Fibroblast of peridontal ligament (primary cell): Measurements from ENCODE around the gene TNS3.

Source experiments
- DNase-seq: peaks from one replicate; pipeline ENCODE4 v3.0.0-alpha.2; 2010; ENCODE audit errors: extremely low read depth

TNS3 gene

DNA sequence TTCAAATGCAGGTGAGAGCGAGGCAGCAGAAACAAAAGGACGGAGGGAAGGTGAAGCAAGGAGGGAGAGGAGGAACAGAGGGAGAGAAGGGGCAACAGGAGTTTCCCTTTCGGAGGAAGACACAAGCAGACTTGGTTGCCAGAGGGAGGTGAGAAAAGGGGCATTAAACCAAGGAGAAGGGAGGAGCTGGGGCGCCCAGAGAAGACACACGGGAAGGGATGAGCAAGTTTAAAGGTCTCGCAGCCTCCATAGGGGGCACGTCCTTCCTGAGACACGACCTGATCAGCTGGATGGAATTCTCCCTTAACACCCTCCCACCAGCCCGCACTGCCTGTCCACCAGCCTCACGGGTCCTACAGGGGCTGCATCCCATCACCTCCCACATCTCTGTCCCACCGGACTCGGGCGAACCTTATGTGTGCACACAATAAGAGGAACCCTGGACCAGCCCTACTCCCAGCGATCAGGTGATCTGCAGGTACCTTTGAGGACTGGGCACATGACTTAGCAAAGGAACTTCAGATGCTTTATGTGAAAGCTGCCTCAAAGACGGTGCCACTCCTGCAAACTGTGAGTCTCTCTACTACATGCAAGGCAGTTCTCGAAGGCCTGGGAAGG lies 251.2 kb downstream of the TNS3 start:
- no peak for DNase-seq

- no peak for DNase-seq
These were observed 251.9 kb downstream of the TNS3 start for GRCh38 chr7:47330026-47330425.

DNA sequence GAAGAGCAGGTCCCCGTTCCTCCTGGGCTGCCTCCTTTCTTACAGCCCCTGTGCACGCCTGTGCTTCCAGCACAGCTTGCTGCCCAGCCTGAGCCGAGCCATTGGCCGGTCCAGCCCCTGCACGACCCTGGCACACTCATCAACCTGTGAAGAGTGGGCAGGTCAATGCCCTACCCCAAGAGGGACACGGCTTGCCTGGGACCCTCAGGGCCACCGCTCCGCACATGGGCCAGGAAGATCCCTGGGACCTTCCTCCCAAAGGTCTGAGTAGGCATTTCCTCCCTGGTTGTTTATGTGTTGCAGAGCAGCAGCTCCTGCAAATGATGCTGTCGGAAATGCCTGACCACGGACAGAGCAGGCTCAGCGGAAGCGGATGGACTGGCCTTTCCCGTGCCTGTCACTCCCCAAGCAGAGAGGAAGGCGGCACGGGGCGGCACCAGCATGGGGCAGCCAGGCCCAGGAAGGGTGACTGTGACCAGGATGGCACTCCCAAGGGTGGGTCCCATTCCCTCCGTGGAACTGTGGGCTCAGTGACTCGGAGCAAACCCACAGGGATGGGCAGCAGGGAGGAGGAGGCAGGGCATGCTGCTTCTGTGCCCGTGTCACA lies 252.5 kb downstream of the TNS3 start:
- no peak for DNase-seq

DNA sequence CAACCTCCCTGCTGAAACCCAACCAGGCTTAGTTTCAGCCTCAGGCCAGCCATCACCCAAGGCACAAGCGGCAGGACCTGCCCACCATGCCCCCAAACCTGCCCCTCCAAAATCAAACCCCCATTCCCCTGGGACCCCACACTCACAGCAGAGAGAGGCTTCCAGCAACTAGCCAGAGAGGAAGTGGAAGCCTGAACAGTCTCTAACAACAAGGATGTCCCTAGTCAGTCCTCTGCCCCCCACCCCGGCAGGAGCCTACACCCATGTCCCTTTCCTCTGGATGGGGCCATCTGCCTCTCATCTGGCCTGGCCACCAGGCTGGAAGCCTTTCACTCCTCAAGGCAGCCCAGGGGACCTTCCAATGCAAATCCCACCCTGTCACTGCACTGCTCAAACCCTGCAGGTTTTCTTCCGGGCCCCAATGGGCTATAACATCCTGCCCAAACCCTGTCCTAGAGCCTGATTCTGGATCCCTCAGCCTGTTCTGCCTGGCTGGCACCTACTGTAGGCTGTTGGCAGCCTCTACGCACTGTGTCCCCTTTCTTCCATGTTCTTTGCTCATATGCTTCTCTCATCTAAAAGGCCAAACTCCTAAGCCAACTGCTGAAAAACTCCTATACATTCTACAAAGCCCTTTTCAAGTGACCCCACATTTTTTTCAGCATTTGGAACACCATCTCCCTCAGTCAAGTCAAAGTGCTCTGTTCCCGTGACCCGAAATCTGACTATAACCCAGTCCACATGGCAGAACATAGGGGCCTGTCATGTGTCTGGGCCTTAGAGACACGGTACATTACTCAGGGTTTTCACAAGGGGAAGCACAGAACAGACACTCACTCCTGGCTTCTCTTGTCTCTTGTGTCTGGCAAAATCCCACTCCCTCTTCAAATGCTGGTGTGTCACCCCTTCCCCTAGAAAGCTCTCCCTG lies 253.3 kb downstream of the TNS3 start:
- DNase-seq = no peak

- DNase-seq = peak; percentile 83
These were observed 254.1 kb downstream of the TNS3 start for GRCh38 chr7:47327698-47328391.

DNA sequence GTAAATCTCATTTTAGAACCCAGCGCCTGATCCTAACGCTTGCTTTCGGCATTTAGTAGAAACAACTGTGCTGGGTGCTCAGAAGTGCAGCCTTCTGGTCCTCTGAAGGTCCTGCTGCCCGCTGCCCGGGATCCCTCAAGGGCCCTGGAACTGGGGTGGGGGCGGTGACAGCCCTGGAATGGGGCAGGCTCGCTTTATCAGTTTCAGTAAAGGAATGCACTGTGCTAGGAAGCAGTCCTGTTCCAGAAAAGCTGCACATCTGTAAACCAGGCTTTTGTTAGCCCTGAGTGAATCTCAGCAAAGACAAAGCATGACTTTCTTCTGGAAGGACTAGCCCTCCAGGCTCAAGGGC lies 254.6 kb downstream of the TNS3 start:
- DNase-seq = no peak

- DNase-seq = peak; percentile 68
These were observed 255.1 kb downstream of the TNS3 start for GRCh38 chr7:47326808-47327207.

DNA sequence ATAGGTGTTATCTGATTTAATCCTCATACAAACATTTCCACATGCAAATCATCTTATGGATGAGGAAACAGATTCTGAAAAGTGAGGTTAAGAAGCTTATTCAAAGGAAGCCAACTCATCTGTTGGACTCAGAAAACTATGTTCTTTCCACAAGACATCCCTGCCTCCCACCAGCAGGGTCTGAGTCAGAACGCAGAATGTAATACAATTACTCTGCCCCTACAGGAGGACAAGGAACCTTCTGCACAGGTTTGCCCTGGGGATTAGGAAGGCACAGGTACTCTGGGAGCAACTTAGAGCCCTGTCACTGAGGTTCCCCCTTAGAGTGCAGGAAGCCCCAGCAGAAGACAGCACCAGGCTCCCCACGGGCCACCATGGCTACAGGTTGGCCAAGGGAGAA lies 255.7 kb downstream of the TNS3 start:
- DNase-seq = peak; percentile 67

GRCh38 chr7:47325337-47325736 lies 256.6 kb downstream of the TNS3 start:
- DNase-seq = no peak

GRCh38 chr7:47323904-47324303 lies 258.0 kb downstream of the TNS3 start:
- no peak for DNase-seq

GRCh38 chr7:47322731-47323130 lies 259.2 kb downstream of the TNS3 start:
- DNase-seq = no peak

GRCh38 chr7:47320296-47320695 lies 261.6 kb downstream of the TNS3 start:
- no peak for DNase-seq

DNA sequence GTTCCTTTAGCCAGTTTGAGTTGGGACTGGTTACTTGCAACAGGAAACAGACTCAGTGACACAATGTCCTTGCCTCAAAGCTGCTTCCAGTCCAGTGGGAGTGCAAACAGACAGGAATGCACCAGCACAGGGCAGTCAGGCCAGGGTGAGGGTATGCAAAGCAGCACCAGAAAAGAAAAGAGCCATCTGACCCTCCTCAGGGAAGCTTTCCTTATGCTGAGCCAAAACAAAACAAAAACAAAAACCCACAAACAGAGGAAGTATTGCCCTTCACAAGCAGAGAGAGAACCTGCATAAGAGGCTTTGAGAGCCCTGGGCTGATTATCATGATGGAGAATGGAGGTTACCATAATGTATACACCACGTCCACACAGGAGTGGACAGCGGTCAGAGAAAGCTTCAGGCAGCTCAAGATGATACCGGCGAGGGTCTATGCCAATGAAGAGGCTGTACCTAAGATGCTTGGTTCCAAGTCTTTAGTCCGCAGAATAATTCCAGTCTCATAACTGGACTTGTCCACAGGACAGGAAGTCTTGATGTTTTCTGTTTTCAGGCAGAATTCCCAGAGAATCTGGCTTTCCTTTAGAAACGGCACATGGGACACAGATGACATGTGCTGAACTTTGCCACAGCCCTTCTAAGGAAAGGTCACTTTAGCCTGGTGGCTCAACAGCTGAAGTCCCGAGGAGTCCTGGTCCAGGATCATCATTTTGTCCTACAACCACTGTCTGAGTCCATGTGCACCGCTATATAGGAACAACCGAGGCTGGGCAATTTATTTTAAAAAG lies 263.3 kb downstream of the TNS3 start:
- no peak for DNase-seq

GRCh38 chr7:47317487-47317886 lies 264.4 kb downstream of the TNS3 start:
- DNase-seq = no peak

DNA sequence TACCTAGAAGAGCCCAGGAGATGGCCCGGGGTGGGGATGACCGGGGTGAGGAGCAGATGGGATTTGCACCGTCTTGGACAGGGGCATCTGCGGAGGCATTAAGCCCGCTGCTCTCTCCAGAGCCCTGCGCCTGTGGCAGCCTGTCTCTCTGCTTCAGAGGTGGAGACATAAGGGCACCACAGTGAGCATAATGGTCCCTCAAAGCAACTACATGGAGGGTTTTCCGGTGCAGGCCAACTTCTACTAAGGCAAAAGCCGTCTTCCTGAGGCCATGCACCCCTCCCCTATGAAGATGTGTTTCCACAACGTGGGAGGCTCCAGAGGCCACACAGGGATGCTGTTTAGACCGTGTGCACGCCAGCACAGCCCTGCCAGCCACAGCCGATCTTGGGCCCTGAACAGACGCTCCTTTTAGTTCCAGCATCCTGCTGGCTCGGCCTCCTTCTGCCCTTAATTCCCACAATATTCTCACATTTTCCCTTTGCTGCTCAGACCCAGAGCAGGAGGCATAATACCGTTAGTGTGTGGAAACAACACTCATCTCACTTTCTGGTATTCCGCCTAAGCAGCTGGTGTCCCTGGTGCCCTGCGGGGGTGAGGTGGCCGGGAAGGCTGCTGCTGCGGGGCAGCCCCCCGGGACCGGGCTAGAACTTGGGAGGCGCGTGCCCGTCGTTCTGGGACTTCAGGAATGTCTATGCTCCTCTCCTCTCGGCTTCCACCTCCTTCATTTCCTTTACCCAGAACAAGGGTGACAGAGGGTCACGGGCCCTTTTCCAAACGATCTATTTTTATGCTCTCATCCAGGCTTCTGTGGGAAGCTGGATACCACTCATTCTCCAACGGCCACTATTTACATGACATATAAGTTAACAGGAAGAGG lies 266.9 kb downstream of the TNS3 start:
- DNase-seq = peak; percentile 83

GRCh38 chr7:47314248-47314647 lies 267.7 kb downstream of the TNS3 start:
- DNase-seq = no peak

GRCh38 chr7:47313564-47313963 lies 268.3 kb downstream of the TNS3 start:
- DNase-seq = no peak

DNA sequence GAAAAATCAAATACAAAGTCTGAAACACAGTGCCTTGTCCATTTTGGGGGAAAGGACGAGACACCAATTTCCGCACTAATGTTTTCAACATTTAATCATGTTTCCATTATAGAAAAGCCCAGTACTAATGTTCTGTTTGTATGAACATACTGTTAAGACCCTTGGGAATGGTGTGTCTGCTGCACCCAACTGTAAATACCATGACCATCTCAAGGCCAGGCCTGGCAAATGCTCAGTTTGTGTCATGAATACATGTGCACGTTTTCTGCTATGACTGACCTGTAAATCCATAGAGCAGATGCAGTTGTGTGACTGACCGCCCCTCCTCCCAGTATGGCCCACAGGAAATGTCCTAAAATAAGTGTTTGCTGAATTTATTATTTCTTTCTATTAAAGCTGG lies 270.0 kb downstream of the TNS3 start:
- no peak for DNase-seq

- no peak for DNase-seq
These were observed 271.9 kb downstream of the TNS3 start for GRCh38 chr7:47310020-47310419.

- DNase-seq = no peak
These were observed 273.1 kb downstream of the TNS3 start for GRCh38 chr7:47308808-47309207.

DNA sequence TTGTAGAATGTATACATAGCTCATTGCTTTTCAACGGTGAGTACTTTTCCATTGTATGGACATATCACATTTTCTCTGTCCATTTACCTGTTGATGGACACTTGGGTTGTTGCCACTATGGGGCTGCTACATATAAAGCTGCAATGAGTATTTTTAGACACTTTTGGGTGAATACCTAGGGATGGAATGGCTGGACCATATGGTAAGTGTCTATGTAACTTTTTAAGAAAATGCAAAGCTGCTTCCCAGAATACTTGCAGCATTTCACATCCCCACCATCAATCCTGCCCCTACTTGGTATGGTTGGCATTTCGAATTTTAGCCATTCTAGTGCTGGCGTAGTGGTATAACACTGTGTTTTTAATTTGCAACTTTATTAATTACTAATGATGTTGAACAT lies 274.6 kb downstream of the TNS3 start:
- DNase-seq = no peak
